Stimulated activated effector memory CD8-positive, alpha-beta T cell treated with anti-CD3 and anti-CD28 coated beads, Interleukin-12 subunit alpha, Interleukin-12 subunit beta, amount 100 ng/mL, for 72 hours (primary cell): Measurements from ENCODE around the gene SLC25A2.
"Not testable (repeated sequence)": the region's sequence is repeated elsewhere in the genome, so short reads cannot be mapped to it uniquely, and the experiment has no call there.

Experiments used
- ATAC-seq: fragments of 150-1000 bp; cut with Tn5 transposase; 2 replicates; pipeline ENCODE4 v1.10.0; 2021
- DNase-seq, 2 donors: peaks; one replicate each; pipeline ENCODE4 v3.0.0; 2021 to 2022; ENCODE audit warnings: low spot score in 2 of 2
- H3K27ac Mint-ChIP-seq: one replicate; pipeline ENCODE4 v1.8.0; 2022; ENCODE audit warnings: mild to moderate bottlenecking, mixed read lengths
- H3K36me3 Mint-ChIP-seq: one replicate; pipeline ENCODE4 v1.8.0; 2022; ENCODE audit warnings: mild to moderate bottlenecking, mixed read lengths
- H3K4me1 Mint-ChIP-seq: one replicate; pipeline ENCODE4 v1.8.0; 2022; ENCODE audit warnings: mixed read lengths
- H3K4me3 Mint-ChIP-seq: one replicate; pipeline ENCODE4 v1.8.0; 2022; ENCODE audit warnings: mild to moderate bottlenecking, mixed read lengths
- H3K9me3 Mint-ChIP-seq: one replicate; pipeline ENCODE4 v1.8.0; 2022; ENCODE audit warnings: mixed read lengths

Gene SLC25A2

DNA sequence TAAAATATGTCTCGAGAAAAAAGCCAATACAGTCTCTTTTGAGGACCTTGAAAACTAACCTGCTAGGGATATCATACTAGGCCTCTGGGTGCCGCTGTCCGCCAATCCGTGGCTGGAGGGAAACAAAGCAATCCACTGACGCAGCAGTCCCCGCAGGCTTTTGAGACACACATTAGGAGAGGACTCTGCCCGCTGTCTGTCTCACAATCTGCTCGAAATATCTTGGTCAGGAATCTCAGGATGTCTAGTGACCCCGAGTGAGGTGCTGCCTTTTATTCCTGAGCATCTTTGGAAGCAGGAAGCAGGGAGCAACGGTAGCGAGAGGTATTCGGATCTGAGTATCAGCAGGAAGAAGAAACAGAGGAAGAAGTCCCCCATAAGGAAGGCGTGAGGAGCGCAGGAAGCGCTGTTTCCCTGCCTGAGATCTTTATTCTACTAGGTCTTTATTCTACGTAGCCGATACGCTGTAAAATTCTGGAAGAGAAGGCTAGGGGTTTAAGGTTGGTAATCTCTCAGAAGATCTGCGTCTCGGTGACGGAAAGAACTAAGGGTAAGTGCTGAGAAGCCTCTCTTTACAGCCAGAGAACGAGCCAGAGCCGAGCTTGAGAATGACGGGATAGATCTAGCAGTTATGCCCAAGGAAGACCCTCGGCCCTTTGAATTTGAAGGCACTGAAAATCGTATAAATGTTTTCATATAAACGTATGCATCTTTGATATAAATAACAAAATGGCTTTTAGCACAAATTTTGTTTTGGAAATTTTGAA lies 22.4 kb upstream of the SLC25A2 start:
- Mint-ChIP-seq H3K4me3 (peak overlapping the region; percentile 88), H3K9me3 (peaks cover 4% of the 10 kb centered on the region), H3K27ac (peak overlapping the region; percentile 76), H3K36me3 (peaks cover 4% of the 10 kb centered on the region), H3K4me1 (peaks cover 7% of the 10 kb centered on the region)
- ATAC-seq (peak; percentile 93), DNase-seq (peak; percentile 43 to 73)

GRCh38 chr5:141322261-141322660 lies 18.4 kb upstream of the SLC25A2 start:
- Mint-ChIP-seq H3K9me3 (peaks cover 21% of the 10 kb centered on the region), H3K36me3 (peaks cover 40% of the 10 kb centered on the region), H3K4me1 (peaks cover 39% of the 10 kb centered on the region), H3K27ac (no peak overlapping the region), H3K4me3 (peak overlapping the region; percentile 99)
- ATAC-seq (no peak), DNase-seq (no peak)

DNA sequence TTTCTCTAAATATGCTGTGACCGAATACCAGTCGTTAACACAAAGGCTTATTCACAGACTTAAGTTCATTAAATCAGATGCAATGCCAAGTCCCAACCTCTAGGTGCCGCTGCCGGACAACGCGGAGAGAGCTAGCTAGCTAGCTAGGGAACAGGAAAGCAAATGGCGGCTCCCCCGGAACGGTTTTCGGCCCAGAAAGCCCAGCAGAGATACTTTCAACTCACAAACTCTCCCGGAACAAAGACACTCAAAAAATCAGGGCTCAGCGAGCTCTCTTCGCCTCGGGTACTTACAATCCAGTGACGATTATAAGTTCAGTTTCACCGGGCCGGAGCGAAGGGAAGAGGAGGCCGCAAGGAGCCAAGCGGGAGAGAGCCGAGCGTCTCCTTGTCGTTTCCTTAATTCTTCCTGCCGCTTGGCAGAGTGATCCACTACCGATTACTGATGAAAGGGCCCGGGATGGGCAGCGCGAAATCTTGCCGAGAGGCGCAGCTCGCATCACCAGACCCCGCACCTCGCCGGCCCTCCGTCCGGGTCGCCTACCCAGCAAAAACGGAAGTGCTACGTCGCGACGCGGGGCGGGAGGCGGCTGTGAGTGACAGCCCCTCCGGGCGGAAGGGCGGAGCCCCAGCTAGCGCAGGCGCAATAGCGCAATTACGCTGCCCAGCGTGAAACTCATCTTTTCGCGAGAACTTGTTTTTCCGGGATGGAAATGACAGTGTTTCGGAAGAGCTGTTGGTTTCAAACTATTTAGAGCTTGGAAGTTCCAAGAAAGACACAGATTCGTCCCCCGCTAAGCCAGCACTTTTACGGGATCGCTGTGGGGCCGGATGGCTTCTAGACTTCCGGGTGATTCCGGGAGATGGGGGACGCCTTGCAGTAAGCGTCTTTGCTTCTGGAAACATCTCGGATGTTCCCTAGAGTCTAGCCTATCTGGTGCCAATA lies 16.6 kb upstream of the SLC25A2 start, which contains the start of gene TAF7:
Gene TAF7 (minus strand): TSS at position 560 of the 945 bp plus-strand sequence. CDS start 740 bp downstream, outside the sequence.
- DNase-seq (peak; percentile 84 to 94), ATAC-seq (peak; percentile 96)
- H3K9me3 Mint-ChIP-seq = peaks cover 22% of the 10 kb centered on the region
- peak within 1 kb of the TSS; percentile 100 for H3K27ac Mint-ChIP-seq
- peaks cover 36% of the 10 kb centered on the region for H3K4me1 Mint-ChIP-seq
- H3K36me3 Mint-ChIP-seq = peaks cover 49% of the 10 kb centered on the region
- H3K4me3 Mint-ChIP-seq = peak within 1 kb of the TSS; percentile 99

DNA sequence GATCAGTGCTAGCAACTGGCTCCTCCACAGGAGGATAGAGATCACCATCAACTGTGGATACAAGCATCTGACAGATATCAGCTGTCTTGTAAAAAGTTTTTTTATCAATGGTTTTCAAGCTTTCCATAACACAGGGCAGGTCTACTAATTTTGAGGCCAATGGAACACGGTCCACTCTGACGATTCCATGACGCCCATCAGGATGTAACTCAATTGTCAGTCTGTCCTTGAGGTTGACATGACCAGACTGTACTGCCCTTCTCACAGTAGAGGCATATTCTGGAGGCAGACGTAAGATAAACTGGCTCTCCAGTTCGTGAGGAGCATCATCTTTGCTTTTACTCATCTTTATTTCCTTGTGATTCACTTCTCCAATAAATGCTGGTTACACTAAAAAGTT lies 15.8 kb upstream of the SLC25A2 start:
- ATAC-seq (no peak), DNase-seq (no peak)
- H3K36me3 Mint-ChIP-seq = peaks cover 54% of the 10 kb centered on the region
- peak overlapping the region; percentile 99 for H3K4me3 Mint-ChIP-seq
- H3K27ac Mint-ChIP-seq = peak overlapping the region; percentile 100
- H3K9me3 Mint-ChIP-seq = peaks cover 30% of the 10 kb centered on the region
- H3K4me1 Mint-ChIP-seq = peaks cover 38% of the 10 kb centered on the region

DNA sequence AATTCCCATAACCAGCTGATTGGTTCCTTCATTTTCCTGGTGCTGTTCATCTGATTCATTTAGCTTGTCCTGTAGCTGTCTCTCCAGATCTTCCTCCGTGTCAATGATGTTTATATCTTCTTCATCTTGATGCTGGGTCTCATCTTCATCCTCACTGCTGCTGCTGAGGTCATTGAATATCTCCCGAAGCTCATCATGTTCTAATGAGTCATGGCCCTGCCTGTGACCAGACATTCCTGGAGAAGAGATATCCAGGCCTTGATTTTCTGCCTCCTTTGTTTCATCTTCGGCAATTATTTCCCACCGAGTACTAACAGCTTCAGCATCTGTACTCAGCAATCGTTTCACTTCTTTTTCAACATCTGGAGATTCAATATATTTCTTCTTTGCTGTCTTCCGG lies 15.4 kb upstream of the SLC25A2 start:
- ATAC-seq (no peak), DNase-seq (no peak)
- H3K36me3 Mint-ChIP-seq = peaks cover 54% of the 10 kb centered on the region
- H3K4me3 Mint-ChIP-seq = peak overlapping the region; percentile 99
- peak overlapping the region; percentile 100 for H3K27ac Mint-ChIP-seq
- peaks cover 31% of the 10 kb centered on the region for H3K9me3 Mint-ChIP-seq
- H3K4me1 Mint-ChIP-seq = peaks cover 38% of the 10 kb centered on the region

- DNase-seq, H3K4me3 Mint-ChIP-seq, H3K27ac Mint-ChIP-seq: not testable (repeated sequence)
These were observed 13.1 kb upstream of the SLC25A2 start for GRCh38 chr5:141316963-141317362.

GRCh38 chr5:141313711-141314110 lies 9.9 kb upstream of the SLC25A2 start:
- Mint-ChIP-seq H3K9me3 (peaks cover 39% of the 10 kb centered on the region), H3K36me3 (peaks cover 33% of the 10 kb centered on the region), H3K4me1 (peaks cover 12% of the 10 kb centered on the region), H3K27ac (no peak overlapping the region), H3K4me3 (no peak overlapping the region)
- ATAC-seq = no peak
- no peak for DNase-seq

More at GRCh38 chr5:141316963-141317362, 13.1 kb upstream of the SLC25A2 start:
- H3K9me3 Mint-ChIP-seq = peaks cover 42% of the 10 kb centered on the region
- ATAC-seq = not testable (repeated sequence)
- H3K36me3 Mint-ChIP-seq = peaks cover 54% of the 10 kb centered on the region
- peaks cover 38% of the 10 kb centered on the region for H3K4me1 Mint-ChIP-seq

GRCh38 chr5:141306630-141307029 lies 2.8 kb upstream of the SLC25A2 start:
- Mint-ChIP-seq H3K4me1 (no peaks in the 10 kb centered on the region), H3K4me3 (no peak overlapping the region), H3K36me3 (no peaks in the 10 kb centered on the region), H3K27ac (no peak overlapping the region), H3K9me3 (peaks cover 21% of the 10 kb centered on the region)
- DNase-seq = no peak
- ATAC-seq = no peak

GRCh38 chr5:141298376-141298775 lies 5.5 kb downstream of the SLC25A2 start:
- H3K4me3 Mint-ChIP-seq = no peak overlapping the region
- DNase-seq (no peak), ATAC-seq (no peak)
- no peaks in the 10 kb centered on the region for H3K4me1 Mint-ChIP-seq
- H3K9me3 Mint-ChIP-seq = peaks cover 30% of the 10 kb centered on the region
- H3K36me3 Mint-ChIP-seq = no peaks in the 10 kb centered on the region
- H3K27ac Mint-ChIP-seq = no peak overlapping the region

DNA sequence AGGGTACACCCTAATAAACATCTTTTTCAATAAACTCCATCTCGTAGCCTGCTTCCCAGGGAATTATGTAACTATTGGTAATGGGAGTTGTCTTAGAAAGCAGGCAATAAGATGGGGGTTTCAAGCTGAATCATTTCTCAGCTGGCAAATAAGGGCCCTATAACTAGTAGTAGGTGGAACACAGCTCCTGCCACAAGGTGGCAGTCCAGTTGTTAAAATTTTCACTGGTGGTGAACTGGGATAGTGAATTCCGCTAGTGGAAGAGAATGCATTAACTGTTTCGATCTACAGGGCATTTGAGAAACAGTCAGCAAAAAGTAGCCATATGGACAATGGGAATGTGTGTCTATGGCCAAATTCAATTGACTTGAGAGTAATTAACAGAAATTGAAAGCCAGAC lies 30.9 kb downstream of the SLC25A2 start:
- H3K4me1 Mint-ChIP-seq = no peaks in the 10 kb centered on the region
- no peak overlapping the region for H3K4me3 Mint-ChIP-seq
- ATAC-seq = no peak
- no peak overlapping the region for H3K27ac Mint-ChIP-seq
- no peaks in the 10 kb centered on the region for H3K36me3 Mint-ChIP-seq
- no peak for DNase-seq
- H3K9me3 Mint-ChIP-seq = peaks cover 33% of the 10 kb centered on the region

- Mint-ChIP-seq H3K4me1 (no peaks in the 10 kb centered on the region), H3K36me3 (no peaks in the 10 kb centered on the region), H3K4me3 (no peak overlapping the region), H3K27ac (no peak overlapping the region), H3K9me3 (peaks cover 38% of the 10 kb centered on the region)
- DNase-seq (no peak), ATAC-seq (no peak)
These were observed 34.7 kb downstream of the SLC25A2 start for GRCh38 chr5:141269195-141269594.

GRCh38 chr5:141261238-141261546 lies 42.7 kb downstream of the SLC25A2 start:
- H3K4me1 Mint-ChIP-seq = no peaks in the 10 kb centered on the region
- no peaks in the 10 kb centered on the region for H3K36me3 Mint-ChIP-seq
- no peak overlapping the region for H3K4me3 Mint-ChIP-seq
- ATAC-seq (no peak), DNase-seq (no peak)
- H3K27ac Mint-ChIP-seq = no peak overlapping the region
- peaks cover 49% of the 10 kb centered on the region for H3K9me3 Mint-ChIP-seq

DNA sequence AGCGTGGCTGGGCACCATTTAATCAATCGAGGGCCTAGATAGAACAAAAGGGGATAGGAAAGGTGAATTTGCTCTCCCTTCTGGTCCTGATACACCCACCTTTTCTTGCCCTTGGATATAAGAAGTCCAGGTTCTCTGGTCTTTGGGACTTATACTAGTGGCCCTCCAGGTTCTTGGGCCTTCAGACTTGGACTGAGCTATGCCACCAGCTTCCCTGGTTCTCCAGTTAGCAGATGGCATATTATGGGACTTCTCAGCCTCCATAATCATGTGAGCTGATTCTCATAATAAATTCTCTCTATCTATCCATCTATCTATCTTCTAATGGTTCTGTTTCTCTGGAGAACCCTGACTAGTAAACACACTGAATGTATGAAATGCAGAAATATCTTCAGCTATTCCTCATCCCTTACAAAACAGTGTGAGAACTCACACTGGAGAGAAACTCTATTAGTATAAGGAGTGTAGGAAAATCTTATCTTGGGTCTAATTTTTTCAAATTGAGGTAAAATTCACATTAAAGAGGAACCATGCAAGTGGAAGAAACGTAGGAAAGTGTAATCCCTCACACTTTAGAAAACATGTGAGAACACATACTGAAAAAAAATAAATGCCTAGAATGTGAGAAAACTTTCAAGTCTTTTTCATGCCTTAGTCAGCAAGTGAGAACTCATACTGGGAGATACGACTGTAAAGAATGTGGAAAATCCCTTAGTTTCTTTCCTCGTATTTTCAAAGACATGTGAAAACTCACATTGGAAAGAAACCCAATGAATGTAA lies 43.2 kb downstream of the SLC25A2 start:
- DNase-seq (no peak), ATAC-seq (no peak)
- H3K9me3 Mint-ChIP-seq = peaks cover 46% of the 10 kb centered on the region
- no peak overlapping the region for H3K4me3 Mint-ChIP-seq
- no peaks in the 10 kb centered on the region for H3K36me3 Mint-ChIP-seq
- no peaks in the 10 kb centered on the region for H3K4me1 Mint-ChIP-seq
- H3K27ac Mint-ChIP-seq = no peak overlapping the region

DNA sequence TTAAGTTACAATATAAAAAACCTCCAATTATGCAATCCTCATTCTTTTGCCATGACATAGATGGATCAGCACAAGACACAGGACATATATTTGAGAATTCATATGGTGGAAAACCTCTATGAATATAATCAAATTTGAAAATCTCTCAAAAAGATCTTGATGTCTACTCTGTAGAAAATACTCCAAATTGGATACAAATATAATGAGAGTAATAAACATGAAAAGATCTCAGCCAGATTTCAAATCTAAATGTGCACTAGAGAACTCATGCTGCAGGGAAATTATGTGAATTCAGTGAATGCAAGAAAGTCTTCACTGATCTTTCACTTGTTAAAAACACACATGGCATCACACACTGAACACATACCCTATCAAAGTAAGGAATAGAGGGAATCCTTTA lies 44.9 kb downstream of the SLC25A2 start:
- Mint-ChIP-seq H3K27ac (no peak overlapping the region), H3K4me1 (no peaks in the 10 kb centered on the region), H3K4me3 (no peak overlapping the region), H3K9me3 (peaks cover 48% of the 10 kb centered on the region), H3K36me3 (no peaks in the 10 kb centered on the region)
- no peak for DNase-seq
- ATAC-seq = no peak

DNA sequence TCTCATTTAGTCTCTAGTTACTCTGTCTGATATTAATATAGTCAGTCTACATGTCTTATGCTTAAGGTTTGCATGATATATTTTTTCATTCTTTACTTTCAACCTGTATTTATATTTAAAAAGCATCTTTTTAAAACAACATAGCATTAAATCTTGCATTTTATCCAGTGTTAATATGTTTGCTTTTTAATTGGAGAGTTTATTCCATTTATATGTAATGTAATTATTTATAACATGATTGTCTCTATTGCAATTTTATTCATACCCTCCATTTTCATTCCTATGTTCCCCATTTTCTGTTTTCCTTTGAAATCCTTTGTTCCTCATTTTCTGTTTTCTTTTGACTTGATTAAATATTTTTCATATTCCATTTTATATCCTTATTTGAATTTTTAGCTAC lies 45.4 kb downstream of the SLC25A2 start:
- H3K9me3 Mint-ChIP-seq = peaks cover 46% of the 10 kb centered on the region
- ATAC-seq (no peak), DNase-seq (no peak)
- no peak overlapping the region for H3K27ac Mint-ChIP-seq
- H3K36me3 Mint-ChIP-seq = no peaks in the 10 kb centered on the region
- no peaks in the 10 kb centered on the region for H3K4me1 Mint-ChIP-seq
- H3K4me3 Mint-ChIP-seq = no peak overlapping the region
